HEK293 (cell line): ENCODE data around the gene ADAM19.

Source experiments
- PRDM1 ChIP-seq: fragments of 450-650 bp; formaldehyde crosslinking; IDR thresholded peaks from 2 replicates; pipeline ENCODE4; 2016; ENCODE audit warnings: missing biosample characterization, missing genetic modification characterization
- REPIN1 ChIP-seq: fragments of 450-650 bp; formaldehyde crosslinking; IDR thresholded peaks from 2 replicates; pipeline ENCODE4 v1.5.1; 2017; ENCODE audit warnings: missing biosample characterization, missing genetic modification characterization, low read depth
- TF ChIP-seq, protein P1 (sequence below): fragments of 450-650 bp; formaldehyde crosslinking; IDR thresholded peaks from 2 replicates; pipeline ENCODE4 v1.5.1; 2016; ENCODE audit warnings: missing biosample characterization, missing genetic modification characterization, low read depth

DNA sequence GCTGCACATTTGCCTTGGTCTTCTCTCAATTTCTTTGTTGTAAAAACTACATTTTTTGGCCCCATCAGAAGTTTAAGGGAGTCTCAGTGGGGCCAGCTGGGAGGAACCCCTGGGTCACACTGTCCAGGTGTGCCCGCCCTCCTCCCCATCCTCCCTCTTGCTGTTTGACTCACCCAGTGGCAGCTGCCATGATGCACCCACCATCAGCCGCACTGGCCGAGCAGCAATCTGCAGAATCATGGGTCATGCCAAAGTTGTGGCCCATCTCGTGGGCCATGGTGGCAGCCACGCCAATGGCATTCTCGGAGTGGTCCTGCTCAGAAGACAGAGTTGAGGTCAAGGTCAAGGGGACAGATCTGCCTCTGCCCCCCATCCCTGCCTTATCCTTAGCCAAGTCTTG is 70.1 kb downstream of the ADAM19 start:
- TF ChIP-seq, protein P1, sequence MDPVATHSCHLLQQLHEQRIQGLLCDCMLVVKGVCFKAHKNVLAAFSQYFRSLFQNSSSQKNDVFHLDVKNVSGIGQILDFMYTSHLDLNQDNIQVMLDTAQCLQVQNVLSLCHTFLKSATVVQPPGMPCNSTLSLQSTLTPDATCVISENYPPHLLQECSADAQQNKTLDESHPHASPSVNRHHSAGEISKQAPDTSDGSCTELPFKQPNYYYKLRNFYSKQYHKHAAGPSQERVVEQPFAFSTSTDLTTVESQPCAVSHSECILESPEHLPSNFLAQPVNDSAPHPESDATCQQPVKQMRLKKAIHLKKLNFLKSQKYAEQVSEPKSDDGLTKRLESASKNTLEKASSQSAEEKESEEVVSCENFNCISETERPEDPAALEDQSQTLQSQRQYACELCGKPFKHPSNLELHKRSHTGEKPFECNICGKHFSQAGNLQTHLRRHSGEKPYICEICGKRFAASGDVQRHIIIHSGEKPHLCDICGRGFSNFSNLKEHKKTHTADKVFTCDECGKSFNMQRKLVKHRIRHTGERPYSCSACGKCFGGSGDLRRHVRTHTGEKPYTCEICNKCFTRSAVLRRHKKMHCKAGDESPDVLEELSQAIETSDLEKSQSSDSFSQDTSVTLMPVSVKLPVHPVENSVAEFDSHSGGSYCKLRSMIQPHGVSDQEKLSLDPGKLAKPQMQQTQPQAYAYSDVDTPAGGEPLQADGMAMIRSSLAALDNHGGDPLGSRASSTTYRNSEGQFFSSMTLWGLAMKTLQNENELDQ (tag by site-specific recombination), result no peak
- TF ChIP-seq REPIN1 (tag by site-specific recombination) (no peak), PRDM1 (tag by site-specific recombination) (no peak)
